Stimulated activated CD8-positive, alpha-beta memory T cell treated with anti-CD3 and anti-CD28 coated beads, Interleukin-12 subunit alpha, Interleukin-12 subunit beta, amount 100 ng/mL, for 4 hours (primary cell): ENCODE data around the gene TRPM1.
"Not testable (repeated sequence)": the region's sequence is repeated elsewhere in the genome, so short reads cannot be mapped to it uniquely, and the experiment has no call there.

Experiments used
- DNase-seq: peaks from one replicate; pipeline ENCODE4 v3.0.0-alpha.2; 2020; ENCODE audit warnings: low read depth

TRPM1 gene

DNA sequence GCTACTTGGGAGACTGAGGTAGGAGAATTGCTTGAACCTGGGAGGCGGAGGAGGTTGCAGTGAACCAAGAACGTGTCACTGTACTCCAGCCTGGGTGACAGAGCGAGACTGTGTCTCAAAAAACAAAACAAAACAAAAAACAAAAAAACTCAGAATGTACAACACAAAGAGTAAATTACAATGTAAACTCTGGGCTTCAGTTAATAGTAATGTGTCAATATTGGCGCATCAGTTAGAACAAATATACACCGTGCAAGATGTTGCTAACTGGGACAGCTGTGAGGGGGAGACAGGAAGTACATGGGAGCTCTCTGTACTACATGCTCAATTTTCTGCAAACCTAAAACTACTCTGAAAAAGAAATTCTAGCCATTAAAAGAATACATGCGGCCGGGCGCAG lies 23.5 kb upstream of the TRPM1 start:
- DNase-seq, result no peak

DNA sequence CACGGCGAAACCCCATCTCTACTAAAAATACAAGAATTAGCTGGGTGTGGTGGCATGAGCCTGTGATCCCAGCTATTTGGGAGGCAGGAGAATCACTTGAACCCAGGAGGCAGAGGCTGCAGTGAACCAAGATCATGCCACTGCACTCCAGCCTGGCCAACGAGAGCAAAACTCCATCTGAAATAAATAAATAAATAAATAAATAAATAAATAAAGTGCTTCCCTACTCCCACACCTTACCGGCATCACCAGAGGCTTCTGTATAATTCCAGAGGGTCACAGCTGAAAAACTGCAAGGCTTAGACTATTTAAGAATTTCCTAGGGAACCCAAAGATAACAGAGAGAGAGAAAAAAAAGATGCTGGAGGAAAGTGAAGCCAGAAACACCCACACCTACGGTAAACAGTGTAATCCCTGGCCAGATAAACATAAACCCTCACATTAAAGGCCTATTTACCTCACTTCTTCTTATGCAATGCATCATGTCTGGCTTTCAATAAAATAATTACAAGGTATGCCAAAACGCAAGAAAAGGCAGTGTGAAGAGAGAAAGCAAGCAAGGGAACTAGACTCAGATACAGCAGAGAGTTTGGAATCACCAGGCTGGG lies 15.0 kb upstream of the TRPM1 start:
- no peak for DNase-seq

DNA sequence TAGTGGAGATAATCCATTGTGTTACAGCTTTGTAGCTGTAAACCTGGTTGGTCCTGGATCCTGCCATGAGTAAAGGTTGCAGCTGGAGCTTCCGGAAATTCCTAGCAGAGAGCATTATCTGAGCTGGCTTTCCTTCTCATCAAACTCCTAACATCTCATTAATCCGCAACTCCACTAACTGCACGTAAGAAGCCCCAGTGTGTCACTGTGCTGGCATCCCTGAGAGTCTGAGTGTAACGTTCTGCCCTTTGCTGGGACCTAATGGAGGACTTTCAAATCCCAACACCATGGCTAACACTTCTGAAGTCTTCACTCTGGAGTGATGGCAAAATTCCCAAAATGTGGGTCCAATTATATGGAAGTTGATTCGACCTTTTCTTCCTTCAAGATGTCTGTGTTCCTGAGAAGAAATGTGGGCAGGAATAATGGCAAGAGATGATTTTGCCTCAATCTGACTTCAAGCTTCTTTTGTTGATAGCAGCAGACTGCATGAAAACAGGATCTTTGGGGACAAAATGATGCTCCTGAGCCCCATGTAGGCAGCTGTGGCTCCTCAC lies 9.6 kb upstream of the TRPM1 start:
- no peak for DNase-seq

DNA sequence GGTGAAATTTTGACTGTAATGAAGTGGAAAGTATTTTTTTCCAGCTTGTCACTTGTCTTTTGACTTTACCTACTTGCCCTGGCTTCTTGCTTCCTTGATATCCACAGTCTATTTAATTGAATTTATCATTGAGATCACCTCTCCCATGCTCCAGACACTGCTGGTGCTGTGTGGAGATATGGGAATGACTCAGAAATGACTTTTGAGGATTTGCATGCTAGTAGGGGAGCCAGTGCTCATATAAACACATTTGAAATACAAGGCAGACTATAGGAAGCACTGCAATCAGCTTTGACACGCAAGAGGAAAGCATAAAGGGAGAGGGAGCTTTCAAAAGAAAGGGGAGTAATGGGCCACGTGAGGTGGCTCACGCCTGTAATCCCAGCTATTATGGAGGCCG lies 7.3 kb upstream of the TRPM1 start:
- no peak for DNase-seq

DNA sequence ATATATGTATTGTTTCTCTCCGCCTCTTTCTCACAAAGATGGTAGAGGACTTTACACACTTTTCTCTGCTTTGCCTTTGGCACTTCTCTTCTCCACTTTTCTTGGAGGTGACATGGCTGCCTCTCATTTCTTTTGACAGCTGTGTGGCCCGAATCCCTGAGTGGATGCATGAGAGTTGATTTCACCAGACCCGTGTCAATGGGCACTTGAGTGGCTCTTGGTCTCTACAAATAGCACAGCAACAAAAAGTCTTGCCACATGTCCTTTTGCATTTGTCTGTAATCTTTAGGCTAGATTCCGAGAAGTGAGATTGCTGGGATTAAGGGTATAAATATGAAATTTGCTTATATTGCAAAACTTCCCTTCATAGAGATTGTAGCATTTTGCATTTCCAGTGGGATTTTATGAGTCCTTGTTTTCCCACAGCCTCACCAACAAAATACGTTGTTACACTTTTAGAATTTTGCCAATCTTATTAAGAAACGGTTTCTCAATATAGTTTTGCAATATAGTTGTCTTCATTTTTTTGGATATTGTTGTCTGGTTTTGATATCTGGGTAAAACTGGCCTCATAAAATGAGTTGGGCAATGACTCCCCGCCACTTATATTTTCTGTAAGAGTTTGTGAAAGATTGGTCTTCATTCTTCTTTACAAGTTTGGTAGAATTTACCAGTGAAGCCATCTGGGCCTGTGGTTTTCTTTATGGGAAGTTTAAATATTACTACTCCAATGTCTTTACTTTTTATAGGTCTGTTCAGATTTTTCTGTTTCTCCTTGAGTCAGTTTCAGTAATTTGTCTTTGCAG lies 5.2 kb upstream of the TRPM1 start:
- DNase-seq, result no peak

DNA sequence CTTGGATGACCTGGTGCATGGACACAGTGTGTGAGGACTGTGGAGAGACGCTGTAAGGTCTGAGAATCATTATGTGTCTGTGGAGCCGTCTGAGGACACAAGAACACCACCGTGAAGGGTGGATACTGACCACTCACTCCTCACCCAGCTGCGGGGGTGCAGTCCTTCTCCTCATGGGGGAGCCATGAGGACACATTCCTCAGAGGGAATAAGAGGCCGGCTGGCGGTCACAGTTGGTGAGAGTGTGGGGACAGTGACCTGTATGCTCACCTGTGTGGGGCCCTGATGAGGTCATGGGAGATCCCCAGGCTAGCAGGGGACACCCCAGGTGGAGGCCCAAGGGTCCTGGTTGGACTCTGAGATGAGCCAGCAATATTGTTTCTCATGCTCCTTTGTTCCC lies 2.5 kb upstream of the TRPM1 start:
- no peak for DNase-seq

DNA sequence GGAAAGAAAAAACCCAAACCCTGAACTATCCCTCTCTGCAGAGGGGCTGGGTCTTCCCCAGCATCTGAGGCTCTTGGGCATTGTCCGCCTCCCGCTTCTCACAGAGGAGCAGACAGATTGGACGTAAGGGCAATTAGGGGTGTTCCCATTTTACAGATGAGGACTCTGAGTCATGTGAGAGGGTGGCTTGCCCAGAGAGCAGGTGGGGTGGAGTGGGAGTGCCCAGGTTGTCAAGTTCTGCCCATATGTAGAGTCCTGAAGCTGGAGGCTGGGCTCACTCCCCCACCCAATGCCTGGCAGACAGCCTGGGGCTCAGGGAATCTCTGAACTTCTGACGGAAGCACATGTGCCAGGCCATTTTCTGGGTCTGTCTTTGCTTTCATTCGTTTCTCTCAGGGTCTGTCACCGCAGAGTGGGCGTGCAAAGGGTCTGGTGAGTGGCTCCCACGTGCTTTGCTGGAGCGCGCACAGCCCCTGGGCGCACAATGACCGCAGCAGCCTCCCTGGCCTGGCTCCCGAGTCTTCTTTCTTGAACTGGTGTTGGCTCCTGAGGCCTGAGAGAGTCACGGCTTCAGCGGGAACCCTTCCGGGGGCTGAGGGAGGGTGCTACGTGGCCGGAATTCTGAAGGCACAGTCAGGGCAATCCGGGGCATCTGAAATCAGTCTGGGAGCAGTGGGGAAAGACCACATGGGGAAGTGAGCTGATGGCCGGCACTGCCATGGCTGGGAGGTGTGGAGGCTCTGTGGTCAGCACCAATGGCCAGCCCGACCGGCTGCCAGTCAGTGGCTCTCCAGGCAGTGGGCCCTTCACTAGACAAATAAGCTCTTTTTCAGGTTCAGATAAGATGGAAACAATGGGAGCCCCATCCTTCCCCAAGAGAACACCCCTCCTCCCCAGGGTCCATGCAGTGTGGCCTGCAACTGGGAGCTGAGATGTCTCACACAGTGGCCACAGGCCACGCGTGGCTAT lies 1.1 kb upstream of the TRPM1 start:
- DNase-seq, result no peak

DNA sequence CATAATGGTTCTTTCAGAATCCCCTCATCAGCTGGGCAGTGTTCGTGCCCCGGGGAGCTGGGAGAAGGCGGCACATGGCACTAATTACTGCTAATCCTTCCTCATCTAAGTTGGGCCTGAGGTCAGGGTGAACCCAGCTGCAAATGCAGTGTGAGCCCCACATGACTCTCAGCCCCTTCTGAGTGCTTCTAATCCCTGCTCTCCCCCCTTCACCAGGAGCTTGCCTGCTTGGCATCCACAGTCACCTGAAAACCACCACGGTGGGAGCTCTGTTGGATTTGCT lies 455 bp upstream of the TRPM1 start:
- DNase-seq, result no peak

DNA sequence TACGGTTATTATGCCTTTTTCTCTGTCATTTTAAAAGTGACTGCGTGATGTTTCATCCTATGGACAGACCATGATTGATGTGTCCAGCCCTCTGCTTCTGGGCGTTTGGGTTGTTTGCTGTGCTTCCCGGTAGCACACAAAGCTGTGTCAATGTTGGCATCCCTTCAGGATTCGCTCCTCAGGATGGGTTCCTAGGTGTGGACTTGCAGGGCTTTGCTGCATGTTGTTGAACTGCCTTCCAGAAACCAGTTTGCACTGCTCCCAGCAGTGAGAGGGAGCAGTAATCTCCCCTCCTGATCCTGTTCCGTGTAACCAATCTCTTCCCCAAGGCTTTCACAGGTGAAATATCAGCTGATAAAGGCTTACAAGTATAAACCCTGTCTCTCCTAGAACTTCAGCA lies 787 bp downstream of the TRPM1 start:
- no peak for DNase-seq

DNA sequence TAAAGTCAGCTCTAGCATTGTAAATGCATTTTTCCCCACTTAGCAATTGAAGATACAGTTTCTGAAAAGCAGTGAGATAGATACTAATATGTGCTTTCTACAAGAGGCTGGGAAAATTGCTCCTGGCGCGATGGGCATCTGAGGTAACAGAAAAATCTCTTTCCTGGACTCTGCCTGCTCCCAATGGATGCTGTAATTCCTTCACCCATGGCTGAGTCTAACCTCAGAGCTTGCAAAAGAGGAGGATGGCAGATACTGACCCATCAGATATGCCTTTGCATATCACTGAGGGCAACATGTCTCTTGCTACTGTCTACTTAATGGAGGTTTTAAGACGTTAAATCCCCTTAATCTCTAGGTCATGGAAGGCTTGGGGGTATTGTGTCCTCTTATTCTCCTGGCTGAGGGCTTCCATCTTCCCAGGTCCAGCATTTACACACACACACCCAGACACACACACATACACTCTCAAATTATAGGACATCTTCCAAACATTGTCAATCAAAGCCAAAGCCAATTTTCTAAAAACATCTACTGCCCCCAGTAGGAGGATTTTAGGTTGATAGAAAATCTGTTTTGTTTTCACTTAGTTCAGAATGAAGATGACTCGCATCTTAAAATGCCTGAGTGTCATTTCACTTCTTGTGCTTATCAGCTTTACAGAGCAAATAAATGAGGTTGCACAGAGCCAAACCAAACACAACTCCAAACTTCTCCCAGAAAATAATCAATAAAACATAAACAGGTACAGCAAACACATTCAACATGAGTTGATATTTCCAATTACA lies 2.4 kb downstream of the TRPM1 start:
- no peak for DNase-seq

DNA sequence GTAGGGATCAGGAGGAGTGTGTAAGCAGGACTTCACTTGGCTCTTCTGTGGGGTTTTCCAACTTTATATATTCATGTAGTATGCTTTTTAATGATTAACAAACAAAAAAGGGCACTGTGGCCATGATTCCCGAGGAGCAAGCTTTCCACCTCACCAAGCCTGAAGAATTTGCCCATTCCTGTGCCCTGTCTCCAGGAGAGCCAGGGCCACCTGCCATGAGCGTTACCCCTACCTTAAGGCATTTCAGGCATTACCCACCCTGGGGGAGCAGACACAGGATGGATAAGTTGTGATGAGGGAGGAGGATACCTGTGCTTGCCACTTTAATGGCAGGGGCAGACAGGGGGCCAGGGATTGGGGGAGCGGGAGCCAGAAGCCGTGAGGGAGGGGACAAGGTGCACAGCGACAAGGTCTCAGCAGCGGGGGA lies 3.0 kb downstream of the TRPM1 start:
- DNase-seq, result no peak

DNA sequence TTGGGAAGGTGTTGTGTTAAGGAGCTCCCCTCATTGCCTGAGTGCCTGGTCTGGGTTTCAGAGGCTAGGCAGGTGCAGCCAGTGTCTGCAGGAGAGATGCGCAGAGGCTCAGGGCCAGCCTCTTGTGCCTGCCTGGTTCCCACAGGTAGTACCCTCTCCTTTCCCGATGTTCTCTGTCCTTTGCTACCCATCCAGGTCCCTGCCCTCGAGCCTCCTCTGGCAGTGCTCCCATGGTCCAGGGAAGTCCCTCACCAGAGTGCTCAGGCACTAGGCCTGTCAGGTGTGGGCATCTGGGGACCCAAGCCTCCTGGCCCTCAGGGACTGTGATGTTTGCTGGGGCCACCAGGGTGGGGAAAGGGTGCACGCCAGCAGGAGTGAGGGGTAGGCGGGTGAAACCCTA lies 5.0 kb downstream of the TRPM1 start:
- no peak for DNase-seq

DNA sequence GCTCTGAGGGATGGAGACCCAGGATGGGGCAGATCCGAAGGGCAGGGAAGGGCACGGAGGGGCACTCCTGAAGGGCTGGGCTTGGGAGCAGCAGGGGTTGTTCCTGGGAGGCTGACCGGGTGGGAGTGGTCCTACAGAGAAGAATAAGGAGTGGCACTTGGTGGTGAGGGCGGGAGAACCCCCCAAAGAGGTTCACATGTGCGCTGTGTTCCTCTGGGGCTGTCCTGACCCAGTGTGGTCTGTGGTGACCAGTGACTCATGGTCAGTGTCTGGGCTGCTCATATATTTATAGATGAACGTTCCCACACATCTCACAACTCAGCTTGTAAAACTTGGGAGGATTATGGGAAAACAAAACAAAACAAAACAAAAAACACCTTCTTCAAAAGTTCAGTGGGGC lies 10.0 kb downstream of the TRPM1 start:
- DNase-seq, result no peak

DNA sequence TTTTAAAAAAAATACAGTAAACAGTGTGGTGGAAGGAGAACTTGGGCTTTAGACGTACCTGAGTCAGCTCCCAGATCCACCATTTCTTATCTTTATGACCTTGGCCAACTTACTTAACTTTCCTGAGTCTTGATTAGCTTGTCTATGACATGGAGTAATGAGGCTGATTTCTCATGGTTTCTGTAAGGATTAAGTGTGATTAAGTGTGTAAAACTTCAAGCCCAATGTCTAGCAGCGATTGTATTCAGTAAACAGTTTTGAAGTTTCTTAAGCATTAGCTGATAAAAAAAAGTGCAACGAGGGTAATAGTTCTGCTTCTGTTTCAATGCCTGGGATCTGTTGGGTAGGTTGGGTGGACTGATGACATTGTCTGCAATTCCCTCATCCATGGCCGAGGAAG lies 10.8 kb downstream of the TRPM1 start:
- no peak for DNase-seq

DNA sequence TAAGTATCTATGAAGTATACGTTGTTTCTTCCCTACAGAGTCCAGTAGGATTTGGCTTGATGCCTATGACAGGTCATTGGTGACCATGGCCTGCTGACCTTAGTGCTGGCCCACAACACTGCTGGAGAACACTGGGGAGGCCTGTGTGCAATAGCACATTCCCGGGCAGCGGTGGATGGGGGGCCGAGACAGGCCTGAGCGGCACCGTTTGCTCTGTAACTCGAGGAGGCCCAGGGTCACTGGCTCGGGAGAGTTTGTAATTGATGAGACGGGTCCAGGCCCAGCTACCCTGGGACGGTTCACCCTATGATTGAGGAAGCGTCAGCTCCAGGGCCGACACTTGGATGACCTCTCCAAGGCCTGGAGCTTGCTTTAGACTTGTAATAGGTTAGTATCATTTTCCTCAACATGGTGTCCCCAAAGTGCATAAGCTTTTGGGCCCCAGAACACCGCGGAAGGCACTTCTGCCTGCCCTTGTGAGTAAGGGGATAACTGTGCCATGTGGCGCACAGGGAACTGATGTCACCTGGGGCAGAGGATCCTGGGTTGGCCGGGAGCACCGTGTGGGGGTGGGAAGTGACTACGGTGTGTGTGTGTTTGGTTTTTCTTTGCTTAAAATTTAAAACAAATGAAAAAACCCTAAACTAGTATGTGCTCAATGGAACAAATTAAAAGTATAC lies 12.0 kb downstream of the TRPM1 start:
- no peak for DNase-seq

DNA sequence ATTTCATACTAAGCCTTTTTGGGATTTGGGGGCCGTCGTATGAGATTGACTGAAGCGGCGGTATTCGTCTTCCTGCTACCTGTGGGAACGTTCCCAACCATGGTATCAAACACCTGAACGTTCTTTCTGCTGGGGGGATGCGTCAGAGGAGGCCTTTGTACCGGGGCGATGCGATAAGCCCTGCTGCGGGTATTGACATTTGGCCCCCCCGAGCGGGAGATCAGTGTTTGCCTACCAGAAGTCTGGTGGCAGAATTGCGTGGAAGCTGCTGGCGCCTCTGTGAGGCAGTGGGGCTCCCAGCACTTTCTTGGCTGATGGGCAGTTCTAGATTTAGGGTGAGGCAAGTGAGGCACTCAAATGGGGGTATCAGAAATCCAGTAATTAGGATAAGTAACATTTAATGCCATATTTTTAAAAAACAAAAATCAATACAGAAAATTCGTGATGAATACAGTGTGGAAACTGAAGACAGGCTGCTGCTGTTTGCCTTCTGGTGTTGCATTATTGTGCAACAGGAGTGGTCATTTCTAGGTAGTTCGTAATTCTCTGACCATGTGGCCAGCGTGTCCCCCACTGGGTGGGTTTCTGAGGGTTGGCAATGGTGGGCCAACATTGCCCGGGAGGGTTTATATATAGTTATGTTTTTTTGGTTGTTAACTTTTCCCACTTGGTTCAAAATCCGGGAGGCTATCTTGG lies 12.7 kb downstream of the TRPM1 start:
- DNase-seq, result no peak

DNA sequence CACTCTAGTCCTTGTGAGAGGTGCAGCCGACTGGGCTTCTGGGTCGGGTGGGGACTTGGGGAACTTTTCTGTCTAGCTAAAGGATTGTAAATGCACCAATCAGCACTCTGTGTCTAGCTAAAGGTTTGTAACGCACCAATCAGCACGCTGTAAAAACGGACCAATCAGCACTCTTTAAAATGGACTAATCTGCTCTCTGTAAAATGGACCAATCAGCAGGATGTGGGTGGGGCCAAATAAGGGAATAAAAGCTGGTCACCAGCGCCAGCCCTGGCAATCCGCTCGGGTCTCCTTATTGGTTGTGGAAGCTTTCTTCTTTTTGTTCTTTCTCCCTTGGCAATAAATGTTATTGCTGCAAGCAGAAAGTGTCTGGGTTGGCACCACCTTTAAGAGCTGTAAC lies 13.5 kb downstream of the TRPM1 start:
- not testable (repeated sequence) for DNase-seq

DNA sequence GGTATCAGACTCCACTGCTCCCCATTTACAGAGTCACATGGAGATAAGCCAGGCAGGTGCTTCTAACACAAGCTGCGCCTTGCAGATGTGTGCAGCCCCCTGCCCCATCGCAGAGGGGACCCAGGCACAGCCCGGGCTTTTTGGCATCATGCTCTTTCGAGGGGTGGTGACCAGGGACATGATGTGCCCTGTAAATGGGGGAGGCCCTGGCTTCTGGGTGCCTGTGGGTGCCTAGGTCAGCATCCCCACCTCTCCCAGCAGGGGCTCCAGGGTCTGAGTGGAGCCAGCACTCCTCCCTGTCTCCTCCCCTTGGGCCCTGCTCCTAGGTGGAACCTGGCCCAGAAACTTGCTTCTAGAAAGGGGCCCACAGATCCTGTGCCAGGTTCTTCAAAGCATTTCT lies 15.2 kb downstream of the TRPM1 start:
- DNase-seq, result no peak

DNA sequence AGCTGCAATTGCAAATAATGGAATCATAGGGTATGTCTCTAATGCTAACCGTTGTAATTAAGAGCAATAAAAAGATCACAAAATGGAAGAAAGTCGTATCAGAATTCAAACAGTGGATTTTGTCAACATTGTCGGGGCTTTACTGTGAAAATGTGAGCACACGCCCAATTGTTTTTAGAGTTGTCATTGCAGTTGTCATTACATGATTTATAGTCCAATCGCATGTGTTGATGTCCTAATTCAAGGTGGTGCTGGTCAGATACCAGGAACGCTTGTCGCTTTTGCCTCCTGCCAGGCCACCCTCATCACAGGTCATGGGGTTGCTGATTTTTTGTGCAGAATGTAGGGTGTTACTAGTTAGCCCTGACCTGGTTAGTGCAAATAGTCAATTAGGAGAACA lies 16.2 kb downstream of the TRPM1 start:
- DNase-seq, result no peak

DNA sequence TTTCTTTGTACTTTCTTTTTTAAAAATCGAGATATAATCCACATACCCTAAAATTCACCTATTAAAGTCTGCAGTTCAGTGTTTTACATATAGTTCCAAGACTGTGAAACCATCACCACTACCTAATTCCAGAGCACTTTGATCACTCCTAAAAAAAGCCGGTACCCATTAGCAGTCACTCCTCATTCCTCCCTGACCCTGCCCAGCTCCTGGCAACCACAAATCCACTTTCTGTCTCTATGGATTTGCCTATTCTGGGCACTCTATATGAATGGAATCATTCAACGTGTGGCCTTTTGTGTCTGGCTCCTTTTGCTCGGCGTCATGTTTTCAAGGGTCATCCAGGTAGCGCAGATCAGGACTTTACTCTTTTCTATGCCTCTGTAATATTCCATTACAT lies 17.3 kb downstream of the TRPM1 start:
- DNase-seq, result no peak

DNA sequence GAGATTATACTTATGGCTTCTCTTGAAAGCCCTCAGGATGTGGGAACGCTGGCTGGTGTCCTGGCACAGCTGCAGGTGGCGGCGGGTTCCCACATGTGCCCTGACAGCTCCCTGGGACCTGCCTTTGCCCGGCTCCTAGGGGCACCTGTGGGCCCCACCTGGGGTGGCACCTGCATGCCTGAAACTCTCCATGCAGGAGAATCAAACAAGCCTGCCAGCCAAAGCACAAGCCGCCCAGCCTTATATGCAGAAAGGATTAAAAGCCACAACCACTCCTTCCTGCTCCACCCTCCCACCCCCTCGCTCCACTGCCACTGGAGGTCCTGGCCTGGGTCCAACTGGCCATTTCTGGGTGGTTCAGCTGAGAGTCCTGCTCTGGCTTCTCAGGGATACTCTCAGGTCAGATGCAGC lies 18.1 kb downstream of the TRPM1 start:
- no peak for DNase-seq
